ENCODE measurements around the gene KCP. TPM values are rescaled to one million over a fixed set of nuclear protein-coding genes. Genes with fewer than 3 reads are reported as not detected.

KCP gene
- total RNA-seq, 1 experiment from 2014 or later = 5.3 TPM

GRCh38 chr7:128959296-128959695 lies 48.8 kb upstream of the KCP start:
- Histone ChIP-seq H3K27me3 (ENCODE audit: insufficient read depth, low read length) (no peaks in the 10 kb centered on the region), H4K5ac (ENCODE audit: insufficient read length, low read depth, low read length) (no peak overlapping the region), H4K91ac (ENCODE audit: insufficient read length, low read depth, low read length) (no peak overlapping the region), H2BK15ac (ENCODE audit: low read depth, low read length) (no peak overlapping the region), H3T11ph (ENCODE audit: low read length) (no peak overlapping the region), H3K9ac (ENCODE audit: extremely low read depth, insufficient read length, low read length) (no peak overlapping the region), H3K4ac (ENCODE audit: low read depth, low read length) (no peak overlapping the region), H2BK12ac (ENCODE audit: insufficient read length, low read depth, low read length) (no peak overlapping the region), H4K8ac (replicated peaks; ENCODE audit: insufficient read length, low read depth, low read length) (no peak overlapping the region), H3K4me2 (ENCODE audit: insufficient read depth, insufficient read length, low read length) (no peak overlapping the region), H2BK5ac (ENCODE audit: insufficient read length, low read length) (no peak overlapping the region), H3K14ac (ENCODE audit: insufficient read depth, low read length) (no peak overlapping the region), H2AK5ac (ENCODE audit: insufficient read length, low read length) (no peak overlapping the region), H3K9me3 (ENCODE audit: control insufficient read depth, low read depth, low read length) (no peaks in the 10 kb centered on the region), H3K56ac (ENCODE audit: insufficient read length, low read depth, low read length) (no peak overlapping the region), H3K23ac (ENCODE audit: insufficient read length, low read depth, low read length) (no peak overlapping the region), H3K23me2 (ENCODE audit: insufficient read length, low read depth, low read length, poor library complexity, severe bottlenecking) (no peaks in the 10 kb centered on the region), H3K27ac (ENCODE audit: insufficient read length, low read depth, low read length) (no peak overlapping the region), H2BK20ac (ENCODE audit: low read depth, low read length, poor library complexity, severe bottlenecking) (no peak overlapping the region), H3K18ac (ENCODE audit: insufficient read length, low read depth, low read length) (no peak overlapping the region), H3K79me2 (ENCODE audit: insufficient read depth, low read length) (no peaks in the 10 kb centered on the region), H2BK120ac (ENCODE audit: low read depth, low read length, poor library complexity, severe bottlenecking) (no peak overlapping the region), H2AFZ (ENCODE audit: low read length) (no peak overlapping the region), H3K4me1 (ENCODE audit: insufficient read depth, low read length) (peaks cover 5% of the 10 kb centered on the region), H3K79me1 (ENCODE audit: insufficient read depth, low read depth, low read length, poor library complexity, severe bottlenecking) (no peaks in the 10 kb centered on the region), H4K20me1 (ENCODE audit: control insufficient read depth, insufficient read depth, insufficient read length) (no peaks in the 10 kb centered on the region)
- Mint-ChIP-seq H3K4me1 (peaks cover 14% of the 10 kb centered on the region in 2 experiments), H3K27ac (no peak overlapping the region), H3K9me3 (no peaks in the 10 kb centered on the region), H3K36me3 (ENCODE audit: insufficient read depth in 1 of 3, low read depth in 3 of 3) (peaks cover 25 to 77% (median 75%) of the 10 kb centered on the region in 3 experiments), H3K27me3 (ENCODE audit: low read depth) (no peaks in the 10 kb centered on the region), H3K4me3 (no peak overlapping the region)
- TF ChIP-seq CTCF (conservative IDR thresholded peaks at IDR 0.05) = no peak
- no CpG with 5 or more reads among the region's 4 CpGs for WGBS (ENCODE audit: extremely low coverage, insufficient read length, low lambda C conversion rate)
- DNase-seq = no peak
